HEK293T (cell line): ENCODE data around the gene NPHP4.

Experiments
- CTCF ChIA-PET: fragments of 350-600 bp; formaldehyde crosslinking; extraction: SDS; loops from one replicate; lab custom pipeline; 2021; ENCODE audit warnings: antibody characterized with exemption, inconsistent platforms; lab: Yijun Ruan, JAX
- POLR2A ChIA-PET: fragments of 350-600 bp; formaldehyde crosslinking; extraction: SDS; loops from one replicate; lab custom pipeline; 2020; ENCODE audit warnings: antibody characterized with exemption, inconsistent platforms; lab: Yijun Ruan, JAX
- DNase-seq: peaks from one replicate; pipeline ENCODE4 v3.0.0; 2012; ENCODE audit warnings: mixed read lengths; ENCODE audit errors: extremely low spot score
- ARNT ChIP-seq: fragments of 450-650 bp; IDR thresholded peaks from 2 replicates; pipeline ENCODE4 v1.6.1; 2017; ENCODE audit warnings: mild to moderate bottlenecking
- BHLHE40 ChIP-seq: fragments of 450-650 bp; IDR thresholded peaks from 2 replicates; pipeline ENCODE4 v1.6.1; 2016; ENCODE audit warnings: mild to moderate bottlenecking, moderate library complexity, borderline replicate concordance
- CTBP1 ChIP-seq: fragments of 450-650 bp; IDR thresholded peaks from 2 replicates; pipeline ENCODE4 v1.6.1; 2016; ENCODE audit warnings: borderline replicate concordance
- ELF4 ChIP-seq: fragments of 450-650 bp; IDR thresholded peaks from 2 replicates; pipeline ENCODE4 v1.6.1; 2017; ENCODE audit warnings: antibody characterized with exemption
- FOXA1 ChIP-seq: fragments of 450-650 bp; IDR thresholded peaks from 2 replicates; pipeline ENCODE4 v1.6.1; 2016; ENCODE audit warnings: mild to moderate bottlenecking
- FOXK2 ChIP-seq: fragments of 450-650 bp; IDR thresholded peaks from 2 replicates; pipeline ENCODE4 v1.6.1; 2016; ENCODE audit warnings: mild to moderate bottlenecking
- FOXM1 ChIP-seq: fragments of 450-650 bp; IDR thresholded peaks from 2 replicates; pipeline ENCODE4 v1.6.1; 2017; ENCODE audit warnings: mild to moderate bottlenecking, borderline replicate concordance
- HDGF ChIP-seq: fragments of 450-650 bp; IDR thresholded peaks from 2 replicates; pipeline ENCODE4 v1.6.1; 2017; ENCODE audit warnings: antibody characterized with exemption, borderline replicate concordance
- L3MBTL2 ChIP-seq: fragments of 450-650 bp; conservative IDR thresholded peaks from 2 replicates; pipeline ENCODE4 v1.6.1; 2016; ENCODE audit warnings: mild to moderate bottlenecking
- LEF1 ChIP-seq: fragments of 450-650 bp; IDR thresholded peaks from 2 replicates; pipeline ENCODE4 v1.6.1; 2017; ENCODE audit warnings: mild to moderate bottlenecking, borderline replicate concordance
- NFRKB ChIP-seq: fragments of 450-650 bp; IDR thresholded peaks from 2 replicates; pipeline ENCODE4 v1.6.1; 2016; ENCODE audit warnings: mild to moderate bottlenecking, moderate library complexity
- SP1 ChIP-seq: fragments of 450-650 bp; IDR thresholded peaks from 2 replicates; pipeline ENCODE4 v1.6.1; 2017
- SUZ12 ChIP-seq: fragments of 450-650 bp; IDR thresholded peaks from 2 replicates; pipeline ENCODE4 v1.6.1; 2016; ENCODE audit warnings: mild to moderate bottlenecking
- TARDBP ChIP-seq: fragments of 450-650 bp; IDR thresholded peaks from 2 replicates; pipeline ENCODE4 v1.6.1; 2016
- ZNF384 ChIP-seq: fragments of 450-650 bp; IDR thresholded peaks from 2 replicates; pipeline ENCODE4 v1.6.1; 2016
- TF ChIP-seq, protein P1 (sequence below): fragments of 450-650 bp; IDR thresholded peaks from 2 replicates; pipeline ENCODE4 v1.6.1; 2016

Gene NPHP4

DNA sequence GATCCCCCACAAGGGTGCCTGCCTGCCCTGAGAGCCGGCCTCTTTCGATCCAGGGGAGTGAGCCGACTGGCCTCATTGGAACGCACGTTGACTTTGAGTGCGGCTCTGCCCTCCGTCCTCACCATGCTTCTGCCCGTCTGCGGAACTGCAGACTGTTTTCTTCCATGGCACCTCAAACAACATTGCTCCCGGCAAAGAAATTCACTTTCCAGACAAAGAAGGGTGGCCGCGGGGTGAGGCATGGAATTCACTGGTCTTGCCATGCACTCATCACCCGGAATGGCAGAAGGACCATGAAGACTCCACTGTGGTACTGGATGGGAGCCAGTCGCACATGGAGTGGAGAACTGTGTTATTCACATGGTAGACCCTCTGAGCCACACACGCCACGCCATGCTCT is 169.5 kb downstream of the NPHP4 start:
- ChIA-PET POLR2A (no interaction called here), CTCF (no interaction called here)
- TF ChIP-seq FOXA1, result no peak
- no peak for TF ChIP-seq LEF1
- no peak for TF ChIP-seq ARNT
- no peak for TF ChIP-seq TARDBP
- TF ChIP-seq, protein P1, sequence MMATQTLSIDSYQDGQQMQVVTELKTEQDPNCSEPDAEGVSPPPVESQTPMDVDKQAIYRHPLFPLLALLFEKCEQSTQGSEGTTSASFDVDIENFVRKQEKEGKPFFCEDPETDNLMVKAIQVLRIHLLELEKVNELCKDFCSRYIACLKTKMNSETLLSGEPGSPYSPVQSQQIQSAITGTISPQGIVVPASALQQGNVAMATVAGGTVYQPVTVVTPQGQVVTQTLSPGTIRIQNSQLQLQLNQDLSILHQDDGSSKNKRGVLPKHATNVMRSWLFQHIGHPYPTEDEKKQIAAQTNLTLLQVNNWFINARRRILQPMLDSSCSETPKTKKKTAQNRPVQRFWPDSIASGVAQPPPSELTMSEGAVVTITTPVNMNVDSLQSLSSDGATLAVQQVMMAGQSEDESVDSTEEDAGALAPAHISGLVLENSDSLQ, result no peak
- no peak for TF ChIP-seq FOXK2
- no peak for TF ChIP-seq SP1
- TF ChIP-seq HDGF, result no peak
- TF ChIP-seq L3MBTL2, result no peak
- TF ChIP-seq ELF4, result no peak
- no peak for TF ChIP-seq SUZ12
- TF ChIP-seq NFRKB, result no peak
- TF ChIP-seq ZNF384, result no peak
- no peak for TF ChIP-seq BHLHE40
- TF ChIP-seq CTBP1, result no peak
- TF ChIP-seq FOXM1, result no peak
- no peak for DNase-seq

DNA sequence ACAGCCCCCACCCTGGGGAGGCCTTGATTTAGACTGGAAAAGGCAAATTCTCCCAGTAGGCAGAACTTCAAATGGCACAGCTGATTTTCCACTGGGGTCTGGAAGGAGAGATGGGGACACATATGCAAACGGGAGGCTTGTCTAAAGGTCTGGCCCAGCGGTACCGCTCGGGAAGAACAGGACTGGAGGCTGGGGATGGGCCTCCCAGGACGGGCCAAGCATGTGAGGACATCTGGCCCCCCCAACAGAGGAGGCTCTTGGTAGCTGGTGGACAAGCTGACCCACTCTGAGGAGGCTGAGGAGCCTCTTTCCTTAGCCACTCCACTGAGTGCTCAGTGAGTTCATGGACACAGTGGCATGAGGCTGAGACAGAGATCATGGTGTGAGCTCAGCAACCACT is 170.0 kb downstream of the NPHP4 start:
- no peak for TF ChIP-seq NFRKB
- CTCF ChIA-PET, result no interaction called here
- no peak for DNase-seq
- POLR2A ChIA-PET, result no interaction called here

DNA sequence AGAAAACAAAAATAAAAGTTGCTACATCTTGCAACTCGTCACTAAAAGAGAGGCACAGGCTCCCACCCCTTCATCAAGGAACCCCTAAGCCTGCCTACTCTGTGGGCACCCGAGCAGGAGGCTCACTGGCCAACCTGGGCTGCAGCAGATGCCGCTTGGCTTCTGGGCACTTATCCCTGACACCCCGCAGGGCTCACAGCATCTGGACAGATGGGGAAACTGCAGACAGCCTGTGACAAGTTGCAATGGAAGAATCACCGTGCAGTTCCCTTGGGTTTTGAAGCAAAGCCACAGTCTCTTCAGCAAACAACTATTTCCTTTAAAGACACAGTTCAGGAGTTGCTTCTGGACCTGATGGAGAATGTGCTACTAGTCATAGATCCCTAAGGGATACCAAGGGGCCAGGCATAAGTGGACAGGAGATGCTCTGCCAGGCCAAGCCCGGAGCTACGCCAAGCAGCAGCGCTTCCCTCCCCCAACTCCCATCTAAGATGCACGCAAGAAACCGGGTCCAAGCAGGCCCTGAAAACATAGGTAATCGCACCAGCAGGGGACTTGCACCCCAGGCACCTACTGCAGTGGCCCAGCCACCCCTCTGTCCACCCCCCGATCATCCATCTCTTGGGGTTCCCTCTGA is 170.6 kb downstream of the NPHP4 start:
- POLR2A ChIA-PET, result no interaction called here
- CTCF ChIA-PET, result no interaction called here
- no peak for DNase-seq
- TF ChIP-seq ELF4, result no peak
- TF ChIP-seq HDGF, result no peak

DNA sequence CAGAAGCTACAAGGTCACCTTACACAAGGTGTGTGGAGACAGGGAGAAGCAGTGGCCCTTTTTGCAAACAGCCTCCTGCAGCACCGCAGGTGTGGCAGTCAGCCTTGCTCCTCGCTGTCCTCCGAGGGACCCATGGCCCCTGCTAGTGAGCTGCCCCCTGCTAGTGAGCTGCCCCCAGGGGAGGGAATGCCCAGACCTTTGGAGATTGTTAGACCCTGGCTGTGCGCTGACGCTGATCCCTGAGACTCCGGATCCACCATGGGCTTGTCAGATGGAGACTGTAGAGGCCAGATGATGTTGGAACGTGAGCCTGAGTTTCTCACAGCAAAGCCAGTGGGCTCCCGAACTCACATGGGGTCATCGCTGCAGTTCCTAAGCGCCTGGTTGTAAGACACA is 172.2 kb downstream of the NPHP4 start:
- no peak for TF ChIP-seq ELF4
- no peak for TF ChIP-seq SUZ12
- TF ChIP-seq SP1, result no peak
- TF ChIP-seq, protein P1, result no peak
- TF ChIP-seq LEF1, result no peak
- no peak for TF ChIP-seq CTBP1
- TF ChIP-seq FOXK2, result no peak
- ChIA-PET CTCF (no interaction called here), POLR2A (no interaction called here)
- no peak for DNase-seq

DNA sequence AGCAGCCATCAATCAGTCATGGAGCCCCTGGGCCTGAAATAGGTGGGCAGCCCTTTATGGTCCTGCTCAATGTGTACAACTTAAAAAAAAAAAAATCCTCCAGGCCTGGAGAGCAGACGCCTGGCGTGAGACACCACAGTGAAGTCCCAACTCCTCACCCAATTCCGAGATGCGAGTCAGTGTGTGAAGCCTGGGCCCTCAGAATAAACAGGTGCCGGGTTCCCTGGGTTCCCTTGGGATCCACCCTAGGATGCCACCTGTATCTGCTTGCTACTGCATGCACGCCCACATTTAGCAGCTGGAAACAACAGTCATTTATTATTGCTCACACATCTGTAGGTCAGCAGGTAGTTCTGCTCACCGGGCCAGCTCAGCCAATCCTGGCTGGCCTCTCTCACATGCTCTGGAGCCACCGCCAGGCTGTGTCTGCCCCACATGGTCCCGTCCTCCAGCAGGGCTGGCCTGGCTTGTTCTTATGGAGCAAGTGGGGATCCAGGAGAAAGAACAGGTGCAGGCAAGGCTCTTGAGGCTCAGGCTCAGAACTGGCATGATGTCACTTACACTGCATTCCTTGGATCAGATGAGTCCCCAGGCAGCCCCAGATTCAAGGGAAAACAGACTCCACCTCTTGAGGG is 172.7 kb downstream of the NPHP4 start:
- ChIA-PET CTCF (no interaction called here), POLR2A (no interaction called here)
- TF ChIP-seq NFRKB (no peak), HDGF (no peak), SP1 (no peak), L3MBTL2 (no peak), FOXM1 (no peak), FOXK2 (no peak), ARNT (no peak), CTBP1 (no peak), ELF4 (no peak), SUZ12 (no peak), BHLHE40 (no peak), LEF1 (no peak), TARDBP (no peak), ZNF384 (no peak), FOXA1 (no peak)
- TF ChIP-seq, protein P1, result no peak
- DNase-seq, result no peak

DNA sequence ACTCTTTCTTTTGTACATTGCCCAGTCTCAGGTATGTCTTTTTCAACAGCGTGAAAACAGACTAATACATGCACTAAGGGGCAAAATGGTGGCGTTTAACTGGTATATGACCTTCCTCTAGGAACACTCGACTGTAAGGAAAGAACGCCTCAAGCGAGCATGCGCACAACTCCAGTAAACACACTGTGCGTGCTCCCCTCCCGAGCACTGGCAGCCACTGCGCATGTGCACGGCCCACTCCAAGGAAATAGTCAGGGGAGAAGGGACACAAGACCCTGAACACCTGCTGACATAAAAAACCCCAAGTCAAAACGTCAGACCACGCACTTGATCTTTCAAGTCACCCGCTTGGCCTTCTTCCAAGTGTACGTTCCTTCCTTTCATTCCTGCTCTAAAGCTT is 173.5 kb downstream of the NPHP4 start:
- POLR2A ChIA-PET, result no interaction called here
- TF ChIP-seq FOXM1 (no peak), ZNF384 (no peak), L3MBTL2 (no peak), FOXA1 (no peak), CTBP1 (no peak), HDGF (no peak), BHLHE40 (no peak), SP1 (no peak), ELF4 (no peak), NFRKB (no peak), SUZ12 (no peak), FOXK2 (no peak), LEF1 (no peak), ARNT (no peak)
- TF ChIP-seq, protein P1, result no peak

More for the DNA sequence above, 173.5 kb downstream of the NPHP4 start:
- CTCF ChIA-PET, result no interaction called here
- no peak for DNase-seq
